Nephron (organoid): ENCODE data around the gene ZNF548.

Source experiments
- H3K27ac Mint-ChIP-seq, 3 experiments: 2 replicates each; pipeline ENCODE4 v1.8.0; 2020; ENCODE audit warnings: mixed read lengths in 3 of 3, mild to moderate bottlenecking in 2 of 3, moderate library complexity in 1 of 3
- H3K27me3 Mint-ChIP-seq: 2 replicates; pipeline ENCODE4 v1.8.0; 2021; ENCODE audit warnings: low read depth, mild to moderate bottlenecking, moderate library complexity, mixed read lengths
- H3K36me3 Mint-ChIP-seq: 2 replicates; pipeline ENCODE4 v1.8.0; 2020; ENCODE audit warnings: low read depth, mixed read lengths
- H3K4me1 Mint-ChIP-seq: 2 replicates; pipeline ENCODE4 v1.8.0; 2020; ENCODE audit warnings: mixed read lengths
- H3K4me3 Mint-ChIP-seq, 3 experiments: 2 replicates each; pipeline ENCODE4 v1.8.0; 2020; ENCODE audit warnings: mild to moderate bottlenecking in 3 of 3, mixed read lengths in 3 of 3, moderate library complexity in 2 of 3
- H3K9me3 Mint-ChIP-seq: 2 replicates; pipeline ENCODE4 v1.8.0; 2020; ENCODE audit warnings: mixed read lengths
- CTCF ChIP-seq, 3 experiments: fragments of 200-600 bp; sonication (generic); IDR thresholded peaks; one replicate each; pipeline ENCODE4 v1.5.0; 2021; ENCODE audit warnings: antibody characterized with exemption in 3 of 3; ENCODE audit not compliant: unreplicated experiment in 3 of 3

ZNF548 gene

GRCh38 chr19:57441979-57442752 is 52.5 kb downstream of the ZNF548 start:
- no peak for TF ChIP-seq CTCF (IDR thresholded peaks at IDR 0.05; ENCODE audit: unreplicated experiment in 3 of 3)
- no peaks in the 10 kb centered on the region for H3K27me3 Mint-ChIP-seq

GRCh38 chr19:57443121-57443696 is 53.6 kb downstream of the ZNF548 start:
- no peak for TF ChIP-seq CTCF (IDR thresholded peaks at IDR 0.05; ENCODE audit: unreplicated experiment in 3 of 3)
- peaks cover 91% of the 10 kb centered on the region for H3K36me3 Mint-ChIP-seq
- no peak overlapping the region for H3K27ac Mint-ChIP-seq
- no peaks in the 10 kb centered on the region for H3K4me1 Mint-ChIP-seq
- no peaks in the 10 kb centered on the region for H3K27me3 Mint-ChIP-seq
- peaks cover 77% of the 10 kb centered on the region for H3K9me3 Mint-ChIP-seq
- no peak overlapping the region for H3K4me3 Mint-ChIP-seq

More at GRCh38 chr19:57441979-57442752, 52.5 kb downstream of the ZNF548 start:
- no peaks in the 10 kb centered on the region for H3K4me1 Mint-ChIP-seq
- peaks cover 76% of the 10 kb centered on the region for H3K9me3 Mint-ChIP-seq
- H3K36me3 Mint-ChIP-seq: peaks cover 89% of the 10 kb centered on the region
- H3K4me3 Mint-ChIP-seq: no peak overlapping the region
- no peak overlapping the region for H3K27ac Mint-ChIP-seq

GRCh38 chr19:57452307-57452706 is 62.7 kb downstream of the ZNF548 start:
- Mint-ChIP-seq H3K4me1 (no peaks in the 10 kb centered on the region), H3K27me3 (no peaks in the 10 kb centered on the region), H3K27ac (no peak overlapping the region), H3K9me3 (peaks cover 68% of the 10 kb centered on the region), H3K4me3 (no peak overlapping the region), H3K36me3 (peaks cover 83% of the 10 kb centered on the region)
- no peak for TF ChIP-seq CTCF (IDR thresholded peaks at IDR 0.05; ENCODE audit: unreplicated experiment in 3 of 3)
